NB4 (cell line): Measurements from ENCODE around the gene CISD3.

Source experiments
- CTCF ChIP-seq: IDR thresholded peaks from one replicate; pipeline ENCODE4 v1.5.1; 2012; ENCODE audit warnings: low read depth, low read length
- TF ChIP-seq, protein P1 (sequence below): IDR thresholded peaks from 2 replicates; pipeline ENCODE4 v1.6.1; 2011; ENCODE audit warnings: low read depth, low read length

GRCh38 chr17:38733282-38733981 lies 3.3 kb downstream of the CISD3 start:
- TF ChIP-seq, protein P1, sequence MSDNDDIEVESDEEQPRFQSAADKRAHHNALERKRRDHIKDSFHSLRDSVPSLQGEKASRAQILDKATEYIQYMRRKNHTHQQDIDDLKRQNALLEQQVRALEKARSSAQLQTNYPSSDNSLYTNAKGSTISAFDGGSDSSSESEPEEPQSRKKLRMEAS: no peak
- no peak for TF ChIP-seq CTCF
